BLaER1 treated with 17β-estradiol and CSF1 and Interleukin-3, amounts not matched to agents 10 nM and 100 nM (cell line): ENCODE data around the gene SLC12A2.
A peak's percentile ranks its signal among the peaks of the same experiment; 100 is the strongest.

ENCODE experiments used
- H3K27ac ChIP-seq, 11 experiments: shearing (Covaris generic); formaldehyde crosslinking; 2 replicates each; pipeline ENCODE4 v1.8.1; 2022
- H3K27me3 ChIP-seq, 11 experiments: shearing (Covaris generic); formaldehyde crosslinking; 2 replicates each; pipeline ENCODE4 v1.8.1; 2022
- H3K36me3 ChIP-seq, 11 experiments: shearing (Covaris generic); formaldehyde crosslinking; 2 replicates each; pipeline ENCODE4 v1.8.1; 2022
- H3K4me1 ChIP-seq, 10 experiments: shearing (Covaris generic); formaldehyde crosslinking; 2 replicates each; pipeline ENCODE4 v1.8.1; 2022
- H3K4me2 ChIP-seq, 11 experiments: shearing (Covaris generic); formaldehyde crosslinking; 2 replicates each; pipeline ENCODE4 v1.8.1; 2022
- H3K4me3 ChIP-seq, 10 experiments: shearing (Covaris generic); formaldehyde crosslinking; 2 replicates each; pipeline ENCODE4 v1.8.1; 2022
- H3K9ac ChIP-seq, 11 experiments: shearing (Covaris generic); formaldehyde crosslinking; 2 replicates each; pipeline ENCODE4 v1.8.1; 2022
- H3K9me3 ChIP-seq, 11 experiments: shearing (Covaris generic); formaldehyde crosslinking; replicated peaks in 1 of 11; 2 replicates each; pipeline ENCODE4 v1.8.1; 2022
- H4K20me1 ChIP-seq, 11 experiments: shearing (Covaris generic); formaldehyde crosslinking; 2 replicates each; pipeline ENCODE4 v1.8.1; 2022
- Cebpa-rat ChIP-seq, 11 experiments: shearing (Covaris generic); IDR thresholded peaks; 2 replicates each; pipeline ENCODE4 v1.8.1; 2022

The SLC12A2 gene

DNA sequence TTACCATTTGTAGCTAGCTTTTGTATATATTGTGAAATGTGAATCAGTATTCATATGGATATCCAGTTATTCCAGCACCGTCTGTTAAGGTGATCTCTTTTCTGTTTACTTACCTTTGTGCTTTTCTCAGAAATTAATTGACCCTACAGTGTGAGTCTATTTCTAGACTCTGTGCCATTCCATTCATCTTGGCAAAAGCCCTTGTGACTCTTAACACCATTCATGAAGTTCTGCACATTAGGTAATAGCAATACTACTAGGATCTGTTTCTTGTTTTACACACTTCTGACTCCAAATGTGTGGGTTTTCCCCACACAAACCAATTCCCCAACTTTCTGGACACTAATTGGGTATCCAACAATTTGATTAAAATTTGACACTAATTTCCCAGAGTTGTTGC lies 40.4 kb downstream of the SLC12A2 start:
- Histone ChIP-seq H3K9me3 (peaks cover 6 to 7% (median 7%) of the 10 kb centered on the region in 11 experiments), H3K4me1 (peaks cover 0 to 8% (median 0%) of the 10 kb centered on the region in 10 experiments; a peak in 1 of 20 replicates), H3K27ac (no peak overlapping the region), H4K20me1 (no peaks in the 10 kb centered on the region), H3K4me3 (no peak overlapping the region), H3K9ac (no peak overlapping the region), H3K36me3 (peaks cover 3 to 24% (median 13%) of the 10 kb centered on the region in 11 experiments; a peak in 21 of 22 replicates), H3K4me2 (no peak overlapping the region), H3K27me3 (no peaks in the 10 kb centered on the region)
- TF ChIP-seq Cebpa-rat (IDR thresholded peaks at IDR 0.05) = no peak

DNA sequence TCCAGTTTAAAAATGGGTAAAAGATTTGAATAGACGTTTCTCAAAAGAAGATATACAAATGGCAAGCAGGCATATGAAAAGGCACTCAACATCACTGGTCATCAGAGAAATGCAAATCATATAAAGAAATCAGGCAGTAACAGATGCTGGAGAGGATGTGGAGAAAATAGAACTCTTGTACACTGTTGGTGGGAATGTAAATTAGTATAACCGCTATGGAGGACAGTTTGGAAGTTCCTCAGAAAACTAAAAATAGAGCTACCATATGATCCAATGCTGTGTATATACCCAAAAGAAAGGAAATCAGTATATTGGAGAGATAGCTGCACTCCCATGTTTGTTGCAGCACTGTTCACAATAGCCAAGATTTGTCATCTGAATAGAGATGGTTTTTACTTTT lies 42.7 kb downstream of the SLC12A2 start:
- Histone ChIP-seq H3K9me3 (no peaks in the 10 kb centered on the region), H3K27ac (no peak overlapping the region), H3K36me3 (peaks cover 6 to 37% (median 18%) of the 10 kb centered on the region in 11 experiments; a peak in 20 of 22 replicates), H4K20me1 (no peaks in the 10 kb centered on the region), H3K4me3 (no peak overlapping the region), H3K9ac (no peak overlapping the region), H3K4me1 (peaks cover 0 to 8% (median 0%) of the 10 kb centered on the region in 10 experiments; a peak in 1 of 20 replicates), H3K4me2 (peak overlapping the region in 2 of 11 experiments; percentile 24 to 52; a peak in 2 of 22 replicates), H3K27me3 (no peaks in the 10 kb centered on the region)
- no peak for TF ChIP-seq Cebpa-rat (IDR thresholded peaks at IDR 0.05)

DNA sequence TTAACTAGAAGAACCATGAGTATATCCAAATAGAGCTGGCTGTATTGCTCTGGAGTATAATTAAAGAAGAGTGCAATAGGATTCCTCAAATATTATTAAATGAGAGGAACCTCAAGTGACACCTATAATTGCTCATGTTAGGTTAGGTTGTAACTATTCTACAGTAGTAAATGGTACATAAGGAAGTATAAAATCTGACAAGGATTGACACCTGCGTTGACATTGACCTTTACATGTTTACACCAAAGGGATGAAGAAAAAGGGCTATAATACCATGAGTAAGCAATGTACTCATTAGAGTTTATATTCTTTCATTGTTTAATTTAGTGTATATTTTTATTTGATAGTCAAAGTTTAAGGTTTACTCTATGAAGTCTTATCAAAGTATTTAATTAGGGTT lies 48.9 kb downstream of the SLC12A2 start:
- no peak for TF ChIP-seq Cebpa-rat (IDR thresholded peaks at IDR 0.05)
- no peaks in the 10 kb centered on the region for H3K4me1 ChIP-seq
- no peak overlapping the region for H3K4me2 ChIP-seq
- H3K9me3 ChIP-seq = no peaks in the 10 kb centered on the region
- H3K9ac ChIP-seq = no peak overlapping the region
- H3K4me3 ChIP-seq = no peak overlapping the region
- H3K27ac ChIP-seq = no peak overlapping the region
- no peaks in the 10 kb centered on the region for H3K27me3 ChIP-seq
- no peaks in the 10 kb centered on the region for H4K20me1 ChIP-seq
- H3K36me3 ChIP-seq = peaks cover 23 to 77% (median 56%) of the 10 kb centered on the region in 11 experiments

DNA sequence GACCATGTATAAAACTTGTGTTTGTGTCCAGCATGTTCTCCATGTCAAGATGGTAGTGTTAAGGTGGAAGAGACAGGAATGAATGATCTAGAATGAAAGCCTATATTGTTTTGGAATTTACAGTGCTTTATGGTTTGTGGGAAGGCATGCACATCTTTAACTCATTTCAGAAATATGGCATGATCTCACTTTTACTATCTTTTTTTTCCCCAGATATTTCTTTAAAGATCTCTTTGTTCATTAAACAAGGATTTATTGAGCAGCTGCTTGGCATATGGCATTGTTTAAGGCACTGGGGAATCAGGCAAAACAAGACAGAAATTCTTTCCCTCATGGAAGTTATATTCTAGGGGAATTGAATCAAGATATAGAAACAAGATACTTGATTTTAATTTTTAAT lies 51.7 kb downstream of the SLC12A2 start:
- Histone ChIP-seq H3K4me3 (no peak overlapping the region), H3K9me3 (no peaks in the 10 kb centered on the region), H3K36me3 (peaks cover 34 to 92% (median 71%) of the 10 kb centered on the region in 11 experiments), H4K20me1 (no peaks in the 10 kb centered on the region), H3K27me3 (no peaks in the 10 kb centered on the region), H3K27ac (no peak overlapping the region), H3K9ac (no peak overlapping the region), H3K4me1 (no peaks in the 10 kb centered on the region), H3K4me2 (no peak overlapping the region)
- TF ChIP-seq Cebpa-rat (IDR thresholded peaks at IDR 0.05) = no peak

DNA sequence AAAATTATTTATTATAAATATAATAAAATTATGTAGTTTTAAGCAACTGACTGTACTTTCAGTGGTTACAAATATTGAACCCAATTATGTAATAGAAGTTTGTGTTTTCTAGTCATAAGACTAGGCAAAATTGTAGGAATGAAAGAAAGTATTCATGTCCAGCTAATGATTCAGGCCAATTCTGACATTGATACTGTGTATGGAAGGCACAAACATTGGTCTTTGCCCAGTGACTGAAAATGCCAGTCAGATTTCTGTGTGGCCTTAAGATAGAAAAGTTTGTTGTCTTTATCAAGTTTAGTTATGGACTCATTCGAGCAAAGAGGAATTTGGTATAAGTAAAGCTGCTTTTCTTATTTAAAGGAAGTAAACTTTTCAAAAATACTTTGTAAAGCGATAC lies 60.3 kb downstream of the SLC12A2 start:
- H3K36me3 ChIP-seq = peaks cover 19 to 90% (median 38%) of the 10 kb centered on the region in 11 experiments
- no peaks in the 10 kb centered on the region for H3K4me1 ChIP-seq
- H4K20me1 ChIP-seq = no peaks in the 10 kb centered on the region
- H3K9me3 ChIP-seq = no peaks in the 10 kb centered on the region
- H3K4me3 ChIP-seq = no peak overlapping the region
- H3K27ac ChIP-seq = no peak overlapping the region
- H3K27me3 ChIP-seq = no peaks in the 10 kb centered on the region
- no peak for TF ChIP-seq Cebpa-rat (IDR thresholded peaks at IDR 0.05)
- H3K4me2 ChIP-seq = no peak overlapping the region
- H3K9ac ChIP-seq = no peak overlapping the region

DNA sequence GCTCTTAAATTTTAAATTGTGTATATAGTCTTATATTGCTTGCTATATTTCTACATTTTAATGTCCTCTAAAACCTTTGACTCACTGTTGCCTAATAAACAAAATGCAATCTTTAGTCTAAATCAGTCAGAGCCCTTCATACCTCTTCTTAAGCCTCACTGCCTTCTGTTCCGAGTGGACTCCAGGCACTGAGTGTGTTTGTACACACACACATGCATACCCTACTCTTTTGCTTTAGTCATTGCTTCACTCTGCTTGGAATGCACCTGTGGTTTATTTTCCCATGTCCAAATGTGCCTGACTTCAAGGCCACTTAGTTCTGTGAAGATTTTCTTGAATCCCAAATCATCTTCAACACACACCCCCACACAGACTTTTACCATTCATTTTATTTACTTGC lies 60.9 kb downstream of the SLC12A2 start:
- H4K20me1 ChIP-seq = no peaks in the 10 kb centered on the region
- no peaks in the 10 kb centered on the region for H3K27me3 ChIP-seq
- H3K9ac ChIP-seq = no peak overlapping the region
- no peak overlapping the region for H3K4me2 ChIP-seq
- TF ChIP-seq Cebpa-rat (IDR thresholded peaks at IDR 0.05) = no peak
- no peaks in the 10 kb centered on the region for H3K9me3 ChIP-seq
- H3K27ac ChIP-seq = no peak overlapping the region
- peaks cover 22 to 90% (median 38%) of the 10 kb centered on the region in 11 experiments for H3K36me3 ChIP-seq
- H3K4me1 ChIP-seq = no peaks in the 10 kb centered on the region
- no peak overlapping the region for H3K4me3 ChIP-seq

DNA sequence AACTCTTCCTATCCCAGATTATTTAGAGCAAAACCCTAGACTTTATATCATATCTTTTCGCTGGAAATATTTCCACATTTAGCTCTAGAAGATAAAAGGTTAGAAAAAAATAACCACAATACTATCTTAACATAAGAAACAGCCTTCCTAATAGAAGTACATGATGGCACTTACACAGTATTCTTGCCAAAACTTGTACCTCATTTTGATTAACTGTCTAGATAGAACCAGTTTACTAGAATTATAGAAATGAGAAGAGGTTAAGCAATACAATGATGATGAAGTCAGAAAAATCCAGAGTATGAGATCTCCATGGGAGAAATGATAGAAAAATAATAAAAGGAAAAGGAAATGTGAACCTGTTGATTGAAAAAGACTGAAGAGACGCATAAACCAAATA lies 63.1 kb downstream of the SLC12A2 start:
- Histone ChIP-seq H3K27ac (no peak overlapping the region), H3K27me3 (no peaks in the 10 kb centered on the region), H3K4me2 (no peak overlapping the region), H4K20me1 (no peaks in the 10 kb centered on the region), H3K36me3 (peaks cover 15 to 90% (median 37%) of the 10 kb centered on the region in 11 experiments), H3K9me3 (no peaks in the 10 kb centered on the region), H3K4me1 (no peaks in the 10 kb centered on the region), H3K4me3 (no peak overlapping the region), H3K9ac (no peak overlapping the region)
- TF ChIP-seq Cebpa-rat (IDR thresholded peaks at IDR 0.05) = no peak

DNA sequence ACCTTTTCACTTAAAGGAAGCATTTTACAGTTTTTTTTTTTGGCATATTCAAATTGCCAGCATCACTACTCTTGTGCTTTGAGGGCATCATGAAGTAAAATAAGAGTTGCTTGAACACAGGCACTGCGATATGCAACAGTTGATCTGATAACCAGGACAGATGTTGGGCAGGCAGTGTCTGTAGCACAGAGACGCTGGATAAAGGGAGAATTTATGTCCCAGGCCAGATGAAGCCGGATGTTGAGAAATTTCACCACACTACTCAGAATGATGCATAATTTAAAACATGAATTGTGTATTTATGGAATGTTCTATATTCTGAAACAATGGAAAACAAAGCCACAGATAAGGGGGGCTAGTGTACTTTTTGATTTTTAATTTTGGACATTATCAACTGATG lies 71.4 kb downstream of the SLC12A2 start:
- H3K27ac ChIP-seq = no peak overlapping the region
- 0 out of 20 replicates have a peak, but pooled peaks cover 0 to 4% (median 0%) of the 10 kb centered on the region in 10 experiments for H3K4me1 ChIP-seq
- TF ChIP-seq Cebpa-rat (IDR thresholded peaks at IDR 0.05) = no peak
- peaks cover 5 to 9% (median 8%) of the 10 kb centered on the region in 11 experiments; a peak in 19 of 22 replicates for H3K9me3 ChIP-seq
- no peak overlapping the region for H3K4me2 ChIP-seq
- no peak overlapping the region for H3K4me3 ChIP-seq
- H3K27me3 ChIP-seq = no peaks in the 10 kb centered on the region
- H3K36me3 ChIP-seq = peaks cover 45 to 100% (median 77%) of the 10 kb centered on the region in 11 experiments
- H3K9ac ChIP-seq = no peak overlapping the region
- H4K20me1 ChIP-seq = no peaks in the 10 kb centered on the region

DNA sequence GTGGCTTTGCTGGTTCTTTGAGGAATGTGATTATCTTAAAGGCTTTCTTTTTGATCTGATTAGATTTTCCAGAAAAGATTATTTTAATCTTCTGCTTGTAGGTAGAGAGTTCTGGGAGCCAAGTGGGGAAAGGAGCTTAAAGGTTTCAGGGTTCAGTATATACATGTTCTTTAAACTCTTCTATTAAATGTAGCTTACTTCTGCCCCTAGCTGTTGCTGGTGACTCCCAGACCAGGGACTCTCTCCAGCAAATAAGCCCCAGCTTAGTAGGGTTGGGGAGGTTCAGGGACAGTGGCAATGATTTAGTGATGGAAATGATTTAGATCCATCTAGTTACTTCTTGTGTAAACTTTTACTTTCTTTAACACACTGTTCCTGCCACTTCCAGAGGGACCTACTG lies 72.2 kb downstream of the SLC12A2 start:
- H3K4me2 ChIP-seq = no peak overlapping the region
- H3K4me3 ChIP-seq = no peak overlapping the region
- 0 out of 20 replicates have a peak, but pooled peaks cover 0 to 4% (median 0%) of the 10 kb centered on the region in 10 experiments for H3K4me1 ChIP-seq
- no peak overlapping the region for H3K9ac ChIP-seq
- H3K27ac ChIP-seq = no peak overlapping the region
- no peaks in the 10 kb centered on the region for H3K27me3 ChIP-seq
- peaks cover 5 to 9% (median 8%) of the 10 kb centered on the region in 11 experiments; a peak in 19 of 22 replicates for H3K9me3 ChIP-seq
- H3K36me3 ChIP-seq = peaks cover 45 to 99% (median 85%) of the 10 kb centered on the region in 11 experiments
- TF ChIP-seq Cebpa-rat (IDR thresholded peaks at IDR 0.05) = no peak
- H4K20me1 ChIP-seq = no peaks in the 10 kb centered on the region

DNA sequence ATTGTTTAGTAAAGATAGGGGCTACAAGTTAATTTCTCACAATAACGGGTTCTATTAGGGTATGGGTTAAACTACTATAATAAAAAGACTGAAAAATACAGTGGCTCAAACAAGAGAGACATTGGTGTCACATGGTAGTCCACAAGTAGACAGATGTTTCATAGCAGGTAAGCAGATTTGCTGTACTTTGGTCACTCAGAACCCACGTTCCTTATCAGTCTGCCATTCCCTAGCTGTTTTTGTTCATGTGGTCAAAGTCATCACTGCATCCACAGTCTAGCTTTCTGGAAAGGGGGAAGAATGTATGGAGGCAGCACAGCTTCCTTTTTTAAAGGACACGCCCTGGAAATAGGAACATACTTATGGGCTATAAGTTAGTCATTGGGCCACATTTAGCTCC lies 73.0 kb downstream of the SLC12A2 start:
- Histone ChIP-seq H3K4me3 (no peak overlapping the region), H3K4me2 (no peak overlapping the region), H3K27ac (no peak overlapping the region), H3K4me1 (0 out of 20 replicates have a peak, but pooled peaks cover 0 to 4% (median 0%) of the 10 kb centered on the region in 10 experiments), H3K27me3 (no peaks in the 10 kb centered on the region), H3K36me3 (peaks cover 41 to 99% (median 85%) of the 10 kb centered on the region in 11 experiments), H4K20me1 (no peaks in the 10 kb centered on the region), H3K9me3 (peaks cover 5 to 9% (median 8%) of the 10 kb centered on the region in 11 experiments; a peak in 19 of 22 replicates), H3K9ac (no peak overlapping the region)
- no peak for TF ChIP-seq Cebpa-rat (IDR thresholded peaks at IDR 0.05)
